Astrocyte of the hippocampus (primary cell): ENCODE results near the gene ADAMTS6.

Experiments
- DNase-seq: peaks from one replicate; pipeline ENCODE4 v3.0.0; 2011; ENCODE audit warnings: low read depth, low spot score

Gene ADAMTS6

DNA sequence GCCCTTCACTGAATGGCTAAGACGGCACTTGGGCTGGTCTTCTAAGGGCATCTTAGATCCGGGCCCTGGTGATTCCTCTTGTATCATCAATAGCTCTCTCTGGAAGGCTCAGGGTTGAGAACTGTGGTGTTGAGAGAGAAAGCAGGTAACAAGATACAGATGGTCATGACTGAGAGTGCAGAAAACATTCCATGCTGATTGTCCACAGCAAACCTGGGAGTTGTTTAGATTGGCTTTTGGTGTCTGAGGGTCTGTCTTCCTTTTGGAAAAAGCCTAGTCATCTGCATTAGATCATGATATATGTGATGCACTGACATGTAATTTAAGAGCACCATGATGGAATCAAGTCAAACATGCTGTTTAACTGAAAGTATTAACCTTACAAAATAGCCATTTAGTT is 331.9 kb downstream of the ADAMTS6 start:
- no peak for DNase-seq

- DNase-seq = no peak
These were observed 337.4 kb downstream of the ADAMTS6 start for GRCh38 chr5:65144136-65144871.

- peak; percentile 70 for DNase-seq
These were observed 339.2 kb downstream of the ADAMTS6 start for GRCh38 chr5:65142511-65143011.

- no peak for DNase-seq
These were observed 339.7 kb downstream of the ADAMTS6 start for GRCh38 chr5:65142016-65142415.

GRCh38 chr5:65141493-65141892 is 340.2 kb downstream of the ADAMTS6 start:
- DNase-seq = no peak

DNA sequence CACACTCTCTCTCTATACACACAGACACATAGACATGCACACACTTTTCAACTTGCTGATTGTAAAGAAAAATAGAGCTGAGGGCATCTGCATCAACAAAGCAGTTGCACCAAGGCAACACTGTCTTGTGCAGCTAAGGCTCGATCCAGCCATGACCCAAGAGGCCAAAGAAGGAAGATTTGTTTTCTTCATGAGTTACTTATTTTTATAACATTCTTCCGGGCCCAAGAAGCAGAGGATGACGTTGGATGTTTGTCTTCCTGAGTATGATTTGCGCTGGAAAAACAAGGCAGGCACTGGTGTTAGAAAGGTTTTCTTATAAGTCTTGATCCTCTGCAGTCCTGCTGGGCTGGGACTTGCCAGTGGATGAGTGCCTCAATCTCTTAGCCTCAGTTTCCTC is 344.1 kb downstream of the ADAMTS6 start:
- no peak for DNase-seq

- no peak for DNase-seq
These were observed 348.1 kb downstream of the ADAMTS6 start for GRCh38 chr5:65133477-65134110.

DNA sequence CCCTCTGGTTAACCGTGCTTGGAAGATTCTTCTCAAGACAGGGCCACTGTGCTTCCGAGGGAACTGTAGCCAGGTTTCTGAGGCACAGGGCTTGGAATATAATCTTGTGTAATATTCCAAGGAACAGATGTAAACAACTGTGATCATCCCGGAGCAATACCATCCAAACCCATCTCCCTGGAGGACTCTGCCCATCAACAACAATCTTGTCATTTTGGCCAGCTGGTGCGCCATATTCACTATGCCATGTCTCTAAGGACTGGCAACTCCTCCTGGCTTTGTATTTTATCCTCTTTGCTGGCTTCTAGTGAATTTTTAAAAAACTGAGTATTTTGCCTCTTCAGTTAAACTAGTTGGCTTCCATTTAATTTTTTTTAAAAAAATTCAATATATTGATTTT is 349.3 kb downstream of the ADAMTS6 start:
- DNase-seq = no peak

DNA sequence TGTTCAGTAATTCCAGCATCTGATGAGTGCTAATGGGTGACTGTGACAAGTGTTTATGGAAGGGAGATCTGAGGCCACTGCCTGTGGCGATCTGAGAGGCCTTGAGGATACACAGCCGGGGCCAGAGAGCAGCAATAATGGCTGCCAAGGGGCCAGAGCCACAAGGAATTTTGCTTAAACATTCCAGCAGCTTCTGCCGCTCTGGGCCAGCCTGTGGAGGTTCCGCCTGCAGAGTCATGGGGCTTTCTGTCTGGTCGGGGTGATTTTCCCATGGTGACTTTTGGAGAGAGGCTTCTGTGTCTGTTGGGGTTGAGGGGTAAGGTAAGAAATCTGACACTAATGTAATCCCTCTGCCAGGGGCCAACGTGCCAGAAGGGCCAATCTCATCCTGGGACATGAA is 353.5 kb downstream of the ADAMTS6 start:
- peak; percentile 49 for DNase-seq

DNA sequence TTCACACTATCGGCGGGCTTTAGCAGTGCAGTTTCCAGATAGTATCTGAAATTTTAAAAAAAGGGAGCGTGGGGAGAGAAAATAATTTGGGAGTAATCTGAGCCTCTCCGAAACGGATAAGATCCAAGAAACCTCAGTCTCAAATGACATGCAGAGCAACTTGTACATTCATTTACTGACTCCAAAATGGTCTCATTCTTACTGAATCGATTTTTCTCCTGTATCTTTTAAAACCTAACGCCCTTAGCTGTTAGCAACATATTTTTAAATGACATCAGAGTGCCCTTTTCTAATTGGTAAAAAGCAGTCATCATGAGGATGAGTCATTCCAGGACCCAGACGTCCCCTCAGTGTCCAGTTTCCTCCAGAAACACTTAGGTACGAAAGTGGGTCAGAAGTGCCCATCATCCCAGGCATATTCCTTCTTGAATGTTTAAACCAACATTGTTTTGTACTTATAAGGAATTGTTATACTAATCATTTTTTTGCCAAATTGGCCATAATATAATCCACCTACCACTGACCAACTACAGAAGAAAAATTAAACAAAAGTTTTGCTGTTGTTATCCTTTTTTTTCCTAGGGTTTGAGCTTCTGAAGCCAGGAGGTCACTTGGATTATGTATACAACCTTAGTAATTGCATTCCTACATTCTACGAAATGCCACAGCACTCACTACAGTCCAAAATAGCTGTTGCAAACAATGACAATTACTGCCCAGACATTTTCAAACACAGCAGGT is 354.4 kb downstream of the ADAMTS6 start:
- peak; percentile 82 for DNase-seq

DNA sequence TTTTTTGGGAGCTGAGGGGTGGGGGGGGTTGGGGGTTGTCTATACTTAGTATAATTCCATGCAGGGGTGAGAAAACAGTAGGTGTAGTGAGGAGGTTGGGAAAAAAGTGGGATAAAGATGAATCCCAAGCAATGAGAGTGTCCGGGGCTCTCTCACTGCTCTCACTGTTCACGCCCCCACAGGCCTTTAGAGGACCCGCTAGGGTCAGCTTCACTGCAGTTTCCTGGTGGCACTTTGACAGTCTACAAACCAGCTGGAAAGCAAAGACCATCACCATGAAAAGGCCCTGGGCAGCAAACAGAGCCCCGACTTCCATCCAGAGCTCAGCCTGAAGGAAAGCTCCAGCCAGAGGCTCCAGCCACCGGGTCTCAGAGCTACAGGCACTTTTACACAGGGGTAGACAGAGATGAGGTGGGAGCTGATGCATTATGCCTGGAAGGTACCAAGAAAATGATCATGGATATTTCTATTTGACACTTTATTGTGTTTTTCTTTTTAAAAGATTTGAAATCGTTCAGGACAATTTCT is 355.1 kb downstream of the ADAMTS6 start:
- DNase-seq = peak; percentile 20

GRCh38 chr5:65125591-65126541 is 355.9 kb downstream of the ADAMTS6 start:
- DNase-seq = peak; percentile 69

- no peak for DNase-seq
These were observed 359.8 kb downstream of the ADAMTS6 start for GRCh38 chr5:65121880-65122436.

GRCh38 chr5:65120371-65120967 is 361.3 kb downstream of the ADAMTS6 start:
- no peak for DNase-seq

GRCh38 chr5:65117525-65117924 is 364.2 kb downstream of the ADAMTS6 start:
- no peak for DNase-seq

DNA sequence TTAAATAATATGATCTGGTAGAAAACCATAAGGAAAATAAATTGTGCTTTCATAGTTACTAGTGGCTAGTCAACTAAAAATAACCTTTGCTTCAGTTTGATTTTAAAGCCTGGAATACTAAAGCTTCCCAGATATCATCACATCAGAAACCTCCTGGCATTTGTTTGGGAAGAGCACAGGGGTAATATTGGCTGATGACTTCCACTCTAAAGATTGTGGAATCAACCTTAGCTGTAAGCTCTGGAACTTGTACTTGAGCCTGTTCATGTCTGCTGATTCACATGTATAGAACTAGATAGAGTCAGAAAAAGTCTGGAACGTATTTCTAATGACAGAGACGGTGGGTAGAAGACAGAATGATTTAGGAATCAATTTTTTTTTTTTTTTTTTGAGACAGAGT is 367.9 kb downstream of the ADAMTS6 start:
- DNase-seq = no peak

GRCh38 chr5:65111961-65112658 is 369.6 kb downstream of the ADAMTS6 start:
- DNase-seq = no peak

DNA sequence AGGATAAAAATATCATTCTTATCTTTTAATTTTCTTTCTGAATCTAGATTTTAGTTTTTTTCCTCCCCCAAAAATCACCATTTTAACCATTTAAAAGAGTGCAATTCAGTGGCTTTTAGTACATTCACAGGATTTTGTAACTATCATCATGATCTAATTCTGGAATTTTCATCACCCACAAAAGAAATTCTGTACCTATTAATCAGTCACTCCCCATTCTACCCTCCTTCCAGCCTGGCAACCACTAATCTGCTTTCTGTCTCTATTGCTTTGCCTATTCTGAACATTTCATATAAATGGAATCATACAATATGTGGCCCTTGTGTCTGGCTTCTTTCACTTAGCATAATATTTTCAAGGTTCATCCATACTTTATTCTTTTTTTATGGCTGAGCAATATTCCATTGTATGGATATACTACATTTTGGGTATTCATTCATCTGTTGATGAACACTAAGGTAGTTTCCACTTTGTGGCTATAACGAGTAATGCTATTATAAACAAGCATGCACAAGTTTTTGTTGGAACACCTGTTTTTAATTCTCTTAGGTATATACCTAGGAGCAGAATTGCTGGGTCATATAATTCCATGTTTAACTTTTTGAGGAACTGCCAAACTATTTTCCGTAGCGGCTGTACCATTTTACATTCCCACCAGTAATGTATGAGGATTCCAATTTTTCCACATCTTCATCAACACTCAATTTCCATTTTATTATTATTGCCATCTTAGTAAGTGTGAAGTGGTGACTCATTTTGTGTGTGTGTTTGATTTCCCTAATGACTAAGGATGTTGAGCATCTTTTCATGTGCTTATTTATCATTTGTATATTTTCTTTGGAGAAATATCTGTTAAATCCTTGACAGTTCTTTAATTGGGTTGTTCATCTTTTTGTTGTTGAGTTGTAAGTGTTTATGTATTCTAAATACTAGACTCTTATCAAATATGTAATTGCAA is 372.7 kb downstream of the ADAMTS6 start:
- DNase-seq = peak; percentile 40

- DNase-seq = no peak
These were observed 376.4 kb downstream of the ADAMTS6 start for GRCh38 chr5:65105301-65105700.
